PFSK-1 (cell line): ENCODE measurements around the gene CCDC27.

ENCODE experiments used
- FOXP2 ChIP-seq: optimal IDR thresholded peaks from 2 replicates; pipeline ENCODE3; 2011; ENCODE audit warnings: borderline replicate concordance, control low read depth, inconsistent platforms; ENCODE audit not compliant: insufficient read depth; ENCODE audit errors: extremely low read length, extremely low read depth
- POLR2AphosphoS5 ChIP-seq: IDR thresholded peaks from 2 replicates; pipeline ENCODE4 v1.6.1; 2012; ENCODE audit warnings: low read depth, mild to moderate bottlenecking, control low read depth, low read length, moderate library complexity
- REST ChIP-seq, 2 experiments: IDR thresholded peaks; 2 replicates each; pipeline versions ENCODE4 v1.6.1 to v1.8.0; 2011 to 2012; ENCODE audit warnings: low read depth in 2 of 2, low read length in 2 of 2, control low read depth in 1 of 2, inconsistent platforms in 1 of 2, mild to moderate bottlenecking in 1 of 2, moderate library complexity in 1 of 2; ENCODE audit not compliant: insufficient read depth in 1 of 2
- SIN3A ChIP-seq: IDR thresholded peaks from 2 replicates; pipeline ENCODE4 v1.6.1; 2012; ENCODE audit warnings: mild to moderate bottlenecking, low read length, moderate library complexity, borderline replicate concordance; ENCODE audit not compliant: insufficient read depth
- TAF1 ChIP-seq: IDR thresholded peaks from 2 replicates; pipeline ENCODE4 v1.6.1; 2012; ENCODE audit warnings: low read length, control low read depth, borderline replicate concordance; ENCODE audit not compliant: insufficient read depth

The CCDC27 gene

GRCh38 chr1:3816331-3817137, 64.3 kb downstream of the CCDC27 start:
- TF ChIP-seq FOXP2 (no peak), SIN3A (no peak), REST (IDR thresholded peaks at IDR 0.05; ENCODE audit: insufficient read depth in 1 of 2, low read depth in 2 of 2, low read length in 2 of 2) (no peak), TAF1 (no peak), POLR2AphosphoS5 (no peak)

DNA sequence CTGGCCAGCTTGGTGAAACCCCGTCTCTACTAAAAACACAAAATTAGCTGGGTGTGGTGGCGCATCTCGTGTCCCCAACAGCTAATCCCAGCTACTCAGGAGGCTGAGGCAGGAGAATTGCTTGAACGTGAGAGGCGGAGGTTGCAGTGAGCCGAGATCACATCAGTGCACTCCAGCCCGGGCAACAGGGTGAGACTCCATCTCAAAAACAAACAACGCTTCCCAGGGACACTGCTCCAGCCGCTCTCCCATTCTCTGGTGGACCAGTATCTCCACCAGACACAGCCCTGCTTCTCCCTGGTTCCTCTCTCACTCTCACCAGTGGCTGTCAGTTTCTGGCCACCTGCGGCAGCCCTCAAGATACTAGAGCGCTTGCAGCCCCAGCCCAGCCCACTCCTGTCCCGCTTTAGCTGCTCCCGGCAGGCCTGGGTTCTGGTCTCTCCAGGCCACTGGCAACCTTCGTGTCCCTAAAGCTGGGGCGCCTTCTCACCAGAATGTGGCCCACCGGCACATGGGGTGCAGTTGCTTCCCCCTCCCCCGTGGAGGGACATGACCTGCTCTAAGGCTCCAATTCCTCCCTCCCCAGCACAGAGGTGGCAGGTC, 65.0 kb downstream of the CCDC27 start:
- TF ChIP-seq POLR2AphosphoS5 (no peak), REST (IDR thresholded peaks at IDR 0.05; ENCODE audit: insufficient read depth in 1 of 2, low read depth in 2 of 2, low read length in 2 of 2) (no peak), FOXP2 (no peak), TAF1 (no peak), SIN3A (no peak)

DNA sequence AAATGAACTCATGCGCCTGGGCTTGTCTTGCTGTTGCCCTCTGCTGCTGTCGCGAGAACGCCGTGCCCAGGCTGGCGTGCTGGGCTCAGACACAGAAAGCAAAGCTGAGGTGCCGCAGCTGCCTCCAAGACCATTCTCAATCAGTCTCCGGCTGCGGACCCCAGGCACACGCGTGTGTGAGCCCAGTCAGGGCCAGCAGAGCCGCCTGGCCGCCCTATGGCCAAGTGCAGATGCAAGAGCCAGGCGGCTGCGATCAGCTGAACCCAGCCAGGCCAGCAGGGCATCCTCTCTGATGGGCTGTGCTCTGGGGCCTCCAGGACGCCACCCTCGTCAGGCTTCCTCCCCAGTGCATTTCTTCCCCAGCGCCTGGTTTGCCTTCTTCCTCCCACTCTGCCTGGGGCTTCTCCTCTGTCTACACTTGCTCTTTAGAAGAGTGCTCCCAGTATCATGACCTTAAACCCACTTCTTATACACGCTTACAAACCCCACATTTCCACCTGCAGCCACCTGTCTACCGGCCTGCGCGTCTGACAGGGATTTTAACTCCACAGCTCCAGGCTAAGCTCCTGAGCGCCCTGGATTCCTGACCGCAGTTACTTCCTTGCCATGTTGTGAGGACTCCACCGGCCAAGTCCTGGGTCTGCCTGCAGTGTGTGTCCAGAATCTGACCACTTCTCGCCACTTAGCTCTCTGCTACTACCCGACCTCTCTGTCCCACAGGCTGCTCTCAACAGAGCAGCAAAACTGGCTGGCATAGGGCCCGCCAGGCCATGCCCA, 65.8 kb downstream of the CCDC27 start:
- TF ChIP-seq TAF1 (no peak), FOXP2 (no peak), REST (IDR thresholded peaks at IDR 0.05; ENCODE audit: insufficient read depth in 1 of 2, low read depth in 2 of 2, low read length in 2 of 2) (no peak), POLR2AphosphoS5 (no peak), SIN3A (no peak)

- TF ChIP-seq POLR2AphosphoS5 (no peak), REST (IDR thresholded peaks at IDR 0.05; ENCODE audit: insufficient read depth in 1 of 2, low read depth in 2 of 2, low read length in 2 of 2) (no peak), FOXP2 (no peak), SIN3A (no peak), TAF1 (no peak)
Observed at GRCh38 chr1:3819771-3820200, 67.5 kb downstream of the CCDC27 start.
